T-helper 2 cell (primary cell): ENCODE data around the gene SLC22A24.
"Not testable (repeated sequence)": the region's sequence is repeated elsewhere in the genome, so short reads cannot be mapped to it uniquely, and the experiment has no call there.

Source experiments
- DNase-seq, 5 experiments: peaks; one replicate each; pipeline versions ENCODE4 v3.0.0 to v3.0.0-alpha.2; 2012 to 2022
- total RNA-seq, 2 donors: gene quantifications; one replicate each; lab custom pipeline; 2026; lab: John Stamatoyannopoulos, UW

SLC22A24 gene
- 0 reads per million in 2 donors for total RNA-seq

GRCh38 chr11:63144121-63144520, at the start of gene SLC22A24:
TSS of gene SLC22A24 (minus strand) at chr11:63144221. CDS start at chr11:63143779, 442 bp downstream.
- no peak for DNase-seq

DNA sequence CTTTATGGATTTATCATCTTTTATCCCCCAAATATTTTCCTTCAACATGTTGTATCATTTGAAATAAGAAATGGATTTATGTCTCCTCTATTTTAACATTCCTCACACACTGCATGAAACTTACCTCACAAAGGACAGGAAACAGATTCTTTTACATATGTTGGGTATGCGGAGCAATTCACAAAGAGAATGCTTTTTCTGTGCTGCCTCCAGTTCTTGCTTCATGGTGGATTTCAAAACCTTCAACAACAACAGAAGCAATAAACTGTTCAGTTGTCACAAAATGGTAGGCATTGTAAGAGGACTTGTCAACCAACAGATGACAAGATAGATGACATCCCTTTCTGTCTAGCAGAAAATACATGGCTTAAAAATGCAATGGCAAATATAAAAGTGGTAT, 36.5 kb upstream of the SLC22A24 start:
- no peak for DNase-seq

GRCh38 chr11:63179432-63180041, 35.5 kb upstream of the SLC22A24 start:
- DNase-seq = no peak

DNA sequence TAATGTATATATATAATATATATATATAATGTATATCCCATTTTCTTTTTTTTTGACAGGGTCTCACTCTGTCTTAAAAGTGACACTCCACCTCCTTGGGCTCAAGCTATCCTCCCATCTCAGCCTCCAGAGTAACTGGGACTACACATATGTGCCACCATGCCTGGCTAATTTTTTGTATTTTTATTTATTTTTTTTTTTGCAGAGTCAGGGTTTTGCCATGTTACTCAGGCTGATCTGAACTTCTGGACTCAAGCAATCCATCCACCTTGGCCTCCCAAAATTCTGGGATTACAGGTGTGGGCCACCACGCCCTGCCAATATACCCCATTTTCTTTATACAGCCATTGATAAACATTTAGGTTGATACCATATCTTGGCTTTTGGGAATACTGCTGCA, 33.9 kb upstream of the SLC22A24 start:
- DNase-seq = no peak

DNA sequence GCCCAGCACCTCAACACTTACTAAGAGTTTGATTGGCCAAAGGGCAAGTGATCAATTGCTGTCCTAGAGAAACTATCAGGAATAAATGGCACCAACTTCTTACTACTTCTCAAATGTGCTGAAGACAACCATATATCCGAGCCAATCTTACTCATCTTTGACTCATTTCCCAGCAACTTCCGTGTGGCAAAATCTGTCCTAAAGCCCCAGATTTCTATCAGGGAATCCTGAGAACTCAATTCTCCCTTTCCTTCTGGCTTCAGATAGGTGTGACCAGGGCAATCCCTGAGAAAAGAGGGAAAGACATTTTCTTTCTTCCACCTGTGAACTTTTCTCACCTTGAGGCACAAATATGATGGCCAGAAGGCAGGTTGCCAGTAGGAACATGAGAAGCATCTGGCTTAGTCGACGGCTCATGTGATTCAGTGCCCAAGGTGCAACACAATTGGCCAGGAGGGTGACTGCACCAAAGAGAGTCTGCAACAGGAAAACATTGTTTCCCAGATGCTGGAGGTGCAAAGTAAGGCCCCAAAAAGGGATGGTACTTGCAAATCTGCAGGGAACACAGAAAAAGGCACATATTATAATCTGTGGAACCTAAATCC, 21.8 kb upstream of the SLC22A24 start:
- no peak for DNase-seq

- no peak for DNase-seq
These were observed 11.8 kb upstream of the SLC22A24 start for GRCh38 chr11:63155794-63156193.

DNA sequence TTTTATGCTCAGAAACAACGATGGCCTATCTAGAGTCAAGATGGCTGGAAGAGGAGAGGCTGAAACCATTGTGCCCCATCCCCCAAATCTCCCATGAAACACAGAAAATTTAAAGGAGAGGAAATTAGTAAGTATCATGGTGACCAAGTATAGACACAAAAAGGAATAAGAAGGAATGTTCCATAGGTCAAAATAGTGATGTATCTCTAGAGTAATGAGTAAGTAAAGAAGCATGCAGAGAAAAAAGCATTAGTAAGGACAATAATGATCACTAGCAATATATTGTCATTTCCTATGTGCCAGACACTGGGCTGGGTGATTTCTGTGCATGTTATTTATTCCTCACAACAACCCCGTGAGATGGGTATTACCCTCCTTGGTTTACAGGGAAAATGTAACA, 2.6 kb upstream of the SLC22A24 start:
- no peak for DNase-seq

- no peak for DNase-seq
These were observed 1.6 kb downstream of the SLC22A24 start for GRCh38 chr11:63142459-63142858.

GRCh38 chr11:63132985-63133775, 10.8 kb downstream of the SLC22A24 start:
- DNase-seq = no peak

DNA sequence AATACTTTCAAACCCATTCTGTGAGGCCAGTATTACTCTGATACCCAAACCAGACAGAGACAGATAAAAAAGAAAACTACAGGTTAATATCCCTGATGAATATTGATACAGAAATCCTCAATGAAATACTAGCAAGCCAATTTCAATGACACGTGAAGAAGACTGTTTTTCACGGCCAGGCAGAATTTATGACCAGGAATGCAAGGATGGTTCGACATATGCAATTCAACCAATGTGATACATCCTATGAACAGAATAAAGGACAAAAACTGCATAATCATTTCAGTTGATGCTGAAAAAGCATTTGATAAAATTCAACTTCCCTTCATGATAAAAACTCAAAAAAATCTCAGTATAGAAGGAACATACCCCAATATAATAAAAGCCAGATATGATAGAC, 44.5 kb downstream of the SLC22A24 start:
- DNase-seq = no peak

DNA sequence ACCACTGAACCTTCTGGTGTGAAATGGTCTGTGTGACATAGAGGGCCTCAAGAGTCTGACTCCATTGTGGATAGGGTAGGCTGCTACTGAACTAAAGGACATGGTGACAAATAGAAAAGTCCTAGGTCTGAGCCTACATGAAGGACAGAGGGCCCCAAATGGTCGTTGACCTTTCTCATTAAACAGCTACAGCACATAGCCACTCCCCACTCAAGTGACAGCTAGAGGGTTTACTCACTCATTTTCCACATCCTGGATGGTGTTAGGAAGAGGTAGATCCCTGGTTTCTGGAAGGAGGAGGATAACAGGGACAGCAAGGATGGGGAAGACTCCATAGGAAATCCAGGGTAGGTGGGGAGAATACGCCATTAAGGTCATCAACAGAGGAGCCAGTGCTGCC, 63.3 kb downstream of the SLC22A24 start:
- no peak for DNase-seq

- DNase-seq = not testable (repeated sequence)
These were observed 97.8 kb downstream of the SLC22A24 start for GRCh38 chr11:63046203-63046602.

DNA sequence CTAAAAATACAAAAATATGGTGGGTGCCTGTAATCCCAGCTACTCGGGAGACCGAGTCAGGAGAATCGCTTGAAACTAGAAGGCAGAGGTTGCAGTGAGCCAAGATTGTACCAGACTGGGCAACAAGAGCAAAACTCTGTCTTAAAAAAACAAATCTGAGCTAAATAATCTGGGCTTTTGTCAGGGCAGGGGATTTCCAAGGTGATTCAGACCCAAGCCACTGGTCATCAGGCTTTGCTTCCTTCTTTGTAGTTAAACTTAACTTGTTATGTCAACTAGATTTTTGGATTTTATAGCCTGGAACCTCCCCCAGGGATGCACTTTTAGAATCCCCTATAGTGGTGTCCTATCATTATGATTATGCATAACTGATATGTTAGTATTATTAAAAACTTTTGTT, 101.4 kb downstream of the SLC22A24 start:
- DNase-seq = no peak

DNA sequence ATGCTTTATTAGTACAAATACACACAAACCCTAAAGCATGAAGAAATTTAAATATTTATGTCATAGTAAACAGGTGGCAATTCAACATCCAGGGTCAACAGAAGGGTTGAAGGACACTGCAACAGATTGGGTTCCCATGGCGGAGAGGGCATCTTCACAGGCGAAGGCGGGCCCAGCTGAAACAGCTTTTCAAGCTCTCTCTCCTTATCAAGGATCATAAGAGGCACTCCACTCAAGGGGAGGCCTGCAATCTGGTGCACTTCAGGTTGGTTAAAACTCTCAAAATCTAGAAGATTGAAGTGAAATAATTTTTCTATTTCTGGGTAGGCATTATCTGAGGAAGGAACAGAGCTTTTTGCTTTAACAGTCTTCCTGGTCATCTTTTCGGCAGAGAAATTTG, 111.6 kb downstream of the SLC22A24 start:
- no peak for DNase-seq
